H1 (cell line): ENCODE measurements around the gene CTXN1. TPM values are rescaled to one million over a fixed set of nuclear protein-coding genes. Genes with fewer than 3 reads are reported as not detected.

Source experiments
- CTCF ChIA-PET: fragments of 300-600 bp; sonication (Branson Sonifier 250); formaldehyde crosslinking; loops from one replicate; lab custom pipeline; 2021; ENCODE audit not compliant: partially characterized antibody; lab: Charles Lee
- POLR2A ChIA-PET: fragments of 300-600 bp; sonication (Branson Sonifier 250); formaldehyde crosslinking; loops from one replicate; lab custom pipeline; 2021; ENCODE audit warnings: inconsistent platforms; ENCODE audit not compliant: partially characterized antibody; lab: Charles Lee
- DNase-seq, 2 experiments: peaks; one replicate each; pipeline versions ENCODE4 v3.0.0 to v3.0.0-alpha.2; 2010 to 2022; ENCODE audit warnings: low spot score in 2 of 2, low read depth in 1 of 2, mixed read lengths in 1 of 2
- FAIRE-seq: peaks from 2 replicates; lab custom pipeline; 2011; peaks lifted over from hg19 to GRCh38; lab: Jason Lieb, UNC
- H2AFZ ChIP-seq: 2 replicates; pipeline ENCODE4 v1.8.1; 2012; ENCODE audit warnings: low read length, inconsistent platforms
- H2AK5ac ChIP-seq: 2 replicates; pipeline ENCODE4 v1.6.1; 2013; ENCODE audit warnings: low read depth, low read length
- H2BK120ac ChIP-seq: replicated peaks from 2 replicates; pipeline ENCODE3; 2013; ENCODE audit warnings: low read depth, low read length, inconsistent platforms
- H2BK12ac ChIP-seq: 2 replicates; pipeline ENCODE4 v1.6.1; 2013; ENCODE audit warnings: low read depth, low read length
- H2BK15ac ChIP-seq: 2 replicates; pipeline ENCODE4 v1.6.1; 2013; ENCODE audit warnings: low read length
- H2BK20ac ChIP-seq: 2 replicates; pipeline ENCODE4 v1.6.1; 2013; ENCODE audit warnings: low read length
- H2BK5ac ChIP-seq: 2 replicates; pipeline ENCODE4 v1.6.1; 2013; ENCODE audit warnings: low read depth, low read length
- H3K14ac ChIP-seq: 2 replicates; pipeline ENCODE4 v1.6.1; 2013; ENCODE audit warnings: inconsistent platforms; ENCODE audit not compliant: insufficient read length
- H3K18ac ChIP-seq: 2 replicates; pipeline ENCODE4 v1.6.1; 2013; ENCODE audit warnings: low read length; ENCODE audit errors: extremely low read depth
- H3K23ac ChIP-seq: 2 replicates; pipeline ENCODE4 v1.6.1; 2013; ENCODE audit warnings: inconsistent platforms; ENCODE audit not compliant: insufficient read length
- H3K23me2 ChIP-seq: 2 replicates; pipeline ENCODE4 v1.6.1; 2013; ENCODE audit warnings: low read depth, low read length
- H3K27ac ChIP-seq: 2 replicates; pipeline ENCODE4 v1.6.1; 2011; ENCODE audit warnings: low read depth, low read length, inconsistent platforms
- H3K27me3 ChIP-seq, 4 experiments: replicated peaks in 1 of 4; 1 replicate in 1 of 4; 2 replicates in 3 of 4; pipeline versions ENCODE4 v1.6.1 to v1.8.1; 2011 to 2013; ENCODE audit warnings: low read length in 3 of 4, mild to moderate bottlenecking in 3 of 4, inconsistent platforms in 2 of 4, mixed read lengths in 2 of 4, moderate library complexity in 1 of 4; ENCODE audit not compliant: control insufficient read depth in 3 of 4, insufficient read depth in 3 of 4; ENCODE audit errors: extremely low read depth in 1 of 4
- H3K36me3 ChIP-seq, 4 experiments: 2 replicates each; pipeline versions ENCODE4 v1.6.1 to v1.8.1; 2011 to 2013; ENCODE audit warnings: mild to moderate bottlenecking in 4 of 4, low read length in 3 of 4, moderate library complexity in 2 of 4, control low read depth in 1 of 4, inconsistent platforms in 1 of 4; ENCODE audit not compliant: insufficient read depth in 4 of 4, control insufficient read depth in 2 of 4
- H3K4ac ChIP-seq: replicated peaks from 2 replicates; pipeline ENCODE3; 2013; ENCODE audit warnings: low read length, low read depth, mixed read lengths, inconsistent platforms; ENCODE audit not compliant: insufficient read length
- H3K4me1 ChIP-seq, 4 experiments: replicated peaks in 1 of 4; 1 replicate in 1 of 4; 2 replicates in 3 of 4; pipeline versions ENCODE4 v1.6.1 to v1.8.1; 2011 to 2013; ENCODE audit warnings: low read length in 3 of 4, inconsistent platforms in 2 of 4, mixed read lengths in 1 of 4; ENCODE audit not compliant: insufficient read depth in 4 of 4, control insufficient read depth in 3 of 4
- H3K4me2 ChIP-seq, 2 experiments: 2 replicates each; pipeline versions ENCODE4 v1.6.1 to v1.8.1; 2011 to 2013; ENCODE audit warnings: low read depth in 2 of 2, low read length in 2 of 2, control low read depth in 1 of 2, inconsistent platforms in 1 of 2, mild to moderate bottlenecking in 1 of 2; ENCODE audit not compliant: insufficient read depth in 1 of 2
- H3K4me3 ChIP-seq, 4 experiments: fragments of 200-600, 300-600 bp in 1 of 4; sonication (generic), shearing (Covaris generic), sonication (Bioruptor Twin) in 1 of 4; 2 replicates each; pipeline versions ENCODE4 v1.5.1 to v1.8.1; 2011 to 2016; ENCODE audit warnings: low read length in 4 of 4, low read depth in 3 of 4, control low read depth in 2 of 4, inconsistent platforms in 2 of 4, mild to moderate bottlenecking in 2 of 4, mixed read lengths in 1 of 4, moderate library complexity in 1 of 4; ENCODE audit not compliant: insufficient read depth in 2 of 4; ENCODE audit errors: extremely low read depth in 1 of 4
- H3K56ac ChIP-seq: replicated peaks from 2 replicates; pipeline ENCODE3; 2013; ENCODE audit warnings: low read depth, mild to moderate bottlenecking, mixed read lengths, low read length, inconsistent platforms; ENCODE audit not compliant: insufficient read length
- H3K79me1 ChIP-seq: 2 replicates; pipeline ENCODE4 v1.6.1; 2013; ENCODE audit warnings: low read depth, low read length, control low read depth
- H3K79me2 ChIP-seq, 2 experiments: 2 replicates each; pipeline versions ENCODE4 v1.6.1 to v1.8.1; 2012 to 2013; ENCODE audit warnings: low read length in 2 of 2, mild to moderate bottlenecking in 2 of 2, inconsistent platforms in 1 of 2; ENCODE audit not compliant: insufficient read depth in 2 of 2, control insufficient read depth in 1 of 2
- H3K9ac ChIP-seq, 4 experiments: replicated peaks in 1 of 4; 1 replicate in 1 of 4; 2 replicates in 3 of 4; pipeline versions ENCODE4 v1.6.1 to v1.8.1; 2011 to 2013; ENCODE audit warnings: low read depth in 3 of 4, low read length in 3 of 4, control low read depth in 2 of 4, mild to moderate bottlenecking in 2 of 4, moderate library complexity in 2 of 4, inconsistent platforms in 1 of 4; ENCODE audit errors: extremely low read depth in 1 of 4
- H3K9me3 ChIP-seq, 2 experiments: 2 replicates each; pipeline versions ENCODE4 v1.6.1 to v1.8.1; 2012 to 2013; ENCODE audit warnings: mild to moderate bottlenecking in 2 of 2, moderate library complexity in 2 of 2, control low read depth in 1 of 2, inconsistent platforms in 1 of 2, low read depth in 1 of 2, low read length in 1 of 2, mixed read lengths in 1 of 2; ENCODE audit not compliant: insufficient read depth in 2 of 2
- H4K20me1 ChIP-seq, 2 experiments: replicated peaks in 1 of 2; 2 replicates each; pipeline versions ENCODE3 to v1.8.1; 2011 to 2013; ENCODE audit warnings: inconsistent platforms in 2 of 2, low read length in 2 of 2, mild to moderate bottlenecking in 1 of 2; ENCODE audit not compliant: insufficient read depth in 2 of 2, control insufficient read depth in 1 of 2
- H4K5ac ChIP-seq: 2 replicates; pipeline ENCODE4 v1.6.1; 2013; ENCODE audit warnings: low read length, low read depth, mixed read lengths, inconsistent platforms; ENCODE audit not compliant: insufficient read length
- H4K8ac ChIP-seq: 2 replicates; pipeline ENCODE4 v1.8.0; 2013; ENCODE audit warnings: mild to moderate bottlenecking, moderate library complexity, low read length, inconsistent platforms; ENCODE audit not compliant: insufficient read depth; ENCODE audit errors: extremely low read depth
- H4K91ac ChIP-seq: replicated peaks from 2 replicates; pipeline ENCODE3; 2013; ENCODE audit warnings: low read length, mixed read lengths, inconsistent platforms; ENCODE audit not compliant: insufficient read length
- CTCF ChIP-seq, 3 experiments: IDR thresholded peaks; 1 replicate in 2 of 3; 2 replicates in 1 of 3; pipeline versions ENCODE4 v1.5.1 to v1.6.1; 2011; ENCODE audit warnings: low read length in 3 of 3, mild to moderate bottlenecking in 3 of 3, inconsistent platforms in 2 of 3, low read depth in 1 of 3, moderate library complexity in 1 of 3; ENCODE audit not compliant: insufficient read depth in 1 of 3; ENCODE audit errors: control extremely low read depth in 1 of 3
- POLR2A ChIP-seq, 2 experiments: IDR thresholded peaks; 1 replicate in 1 of 2; 2 replicates in 1 of 2; pipeline ENCODE4 v1.6.1; 2011; ENCODE audit warnings: low read depth in 2 of 2, low read length in 2 of 2, mild to moderate bottlenecking in 2 of 2; ENCODE audit errors: control extremely low read depth in 1 of 2
- RAD21 ChIP-seq, 2 experiments: IDR thresholded peaks in 1 of 2; conservative IDR thresholded peaks in 1 of 2; 2 replicates each; pipeline ENCODE4 v1.6.1; 2011; ENCODE audit warnings: low read depth in 2 of 2, low read length in 2 of 2, improper control_type of control experiment in 1 of 2, inconsistent platforms in 1 of 2, mild to moderate bottlenecking in 1 of 2, moderate library complexity in 1 of 2
- WGBS, 2 experiments: shearing (Covaris generic) in 1 of 2; methylation state at CpG; one replicate each; pipeline versions ENCODE4 v1.1.6 to v1.1.7; 2013 to 2015; ENCODE audit warnings: low lambda C conversion rate in 2 of 2, mixed read lengths in 2 of 2, inconsistent platforms in 1 of 2, low coverage in 1 of 2, missing lambda C conversion rate in 1 of 2; ENCODE audit not compliant: insufficient replicate concordance in 2 of 2, insufficient coverage in 1 of 2, insufficient read length in 1 of 2; ENCODE audit errors: extremely low coverage in 1 of 2, missing lambda C conversion rate in 1 of 2; 5-methylcytosine and 5-hydroxymethylcytosine counted together
- polyA plus RNA-seq, 7 experiments: library from polyadenylated mRNA; depleted of rRNA in 3 of 7; stranded (reverse) in 5 of 7; unstranded in 2 of 7; fragments of >200 nt in 5 of 7; fragments of 200-250 nt in 2 of 7; gene quantifications; 1 replicate in 5 of 7; 2 replicates in 1 of 7; 4 replicates in 1 of 7; pipeline versions ENCODE4 v1.2.1 to v1.2.3, GENCODE V29; 2011 to 2013; ENCODE audit warnings: missing spikeins in 2 of 7, mixed read lengths in 2 of 7
- total RNA-seq: library from RNA; stranded (reverse); fragmentation: NEBNext Ultra II Directional; extraction: Animal tissue kit (Norgen Biotek cat#: 25700); gene quantifications from 2 replicates; pipeline ENCODE4 v1.2.1, GENCODE V29; 2021

Gene CTXN1
- total and polyA plus RNA-seq, 2 of the 8 experiments (the other 6 are each of a cell fraction or from before 2014, with no cell fraction given), result 16.4 to 58.0 TPM

GRCh38 chr19:7933411-7933810 is 7.5 kb upstream of the CTXN1 start:
- TF ChIP-seq CTCF (IDR thresholded peaks at IDR 0.05; ENCODE audit: control extremely low read depth in 1 of 3, insufficient read depth in 1 of 3, low read depth in 1 of 3, low read length in 3 of 3) (peak; percentile 42 to 69 (median 49)), POLR2A (IDR thresholded peaks at IDR 0.05; ENCODE audit: control extremely low read depth in 1 of 2, low read depth in 2 of 2, low read length in 2 of 2) (no peak), RAD21 (IDR thresholded peaks at IDR 0.05 in 1 of 2, conservative IDR thresholded peaks at IDR 0.05 in 1 of 2; ENCODE audit: low read depth in 2 of 2, low read length in 2 of 2) (peak; percentile 28 to 54; a peak in 3 of 4 replicates)
- TF ChIP-seq, all 59 proteins: peak for 2
- Histone ChIP-seq H4K91ac (no peak overlapping the region), H2BK15ac (no peak overlapping the region), H3K36me3 (peaks cover 26 to 78% (median 55%) of the 10 kb centered on the region in 4 experiments), H3K4ac (no peak overlapping the region), H3K9me3 (no peaks in the 10 kb centered on the region), H3K56ac (no peak overlapping the region), H3K79me1 (no peaks in the 10 kb centered on the region), H2BK120ac (no peak overlapping the region), H4K20me1 (peaks cover 6 to 10% of the 10 kb centered on the region in 2 experiments), H2BK5ac (no peak overlapping the region), H3K4me2 (no peak overlapping the region), H3K79me2 (no peaks in the 10 kb centered on the region), H2BK20ac (no peak overlapping the region), H3K27me3 (no peaks in the 10 kb centered on the region), H2BK12ac (no peak overlapping the region), H2AK5ac (no peak overlapping the region), H4K5ac (no peak overlapping the region), H3K4me3 (no peak overlapping the region), H3K27ac (no peak overlapping the region), H3K23me2 (no peaks in the 10 kb centered on the region), H3K4me1 (no peaks in the 10 kb centered on the region), H3K14ac (no peak overlapping the region), H3K18ac (no peak overlapping the region), H2AFZ (no peak overlapping the region), H3K9ac (no peak overlapping the region), H4K8ac (no peak overlapping the region), H3K23ac (no peak overlapping the region)
- ChIA-PET CTCF (interaction anchor here (0.6 to 2.0 kb wide), 7 partner anchors 8 to 338 kb away, joined by 3 to 5 read pairs (median 3); partner anchors contain the start of gene TIMM44), POLR2A (interaction anchor here (10.4 kb wide), 1 partner anchor 8 kb away, joined by 205 read pairs; the partner anchor contains the start of gene TIMM44)
- FAIRE-seq (no peak), DNase-seq (no peak)
- 88% methylated on average over 9 of the region's 14 CpGs; no CpG with 5 or more reads in 1 of the 2 experiments for WGBS, 2 experiments
